Mucosa of gallbladder (tissue), 1 donor: ENCODE results near the gene LCORL. TPM values are rescaled to one million over a fixed set of nuclear protein-coding genes. Genes with fewer than 3 reads are reported as not detected.
"Not testable (repeated sequence)": the region's sequence is repeated elsewhere in the genome, so short reads cannot be mapped to it uniquely, and the experiment has no call there.

Experiments used
- DNase-seq: peaks from one replicate; pipeline ENCODE4 v3.0.0-alpha.2; 2020; ENCODE audit warnings: low spot score
- total RNA-seq: library from RNA; stranded (reverse); gene quantifications from one replicate; pipeline ENCODE4 v1.2.1, GENCODE V29; 2021
- donor health status: DM: no; HTN: no; CAD: no.

LCORL gene
- total RNA-seq, 1 donor from 2014 or later, result 23.9 TPM

- DNase-seq, result no peak
These were observed 88.4 kb downstream of the LCORL start for GRCh38 chr4:17933126-17933525.

- no peak for DNase-seq
These were observed 89.5 kb downstream of the LCORL start for GRCh38 chr4:17932041-17932440.

- DNase-seq, result no peak
These were observed 91.3 kb downstream of the LCORL start for GRCh38 chr4:17930256-17930655.

GRCh38 chr4:17924189-17924588, 97.4 kb downstream of the LCORL start:
- DNase-seq, result no peak

- DNase-seq, result no peak
These were observed 100.1 kb downstream of the LCORL start for GRCh38 chr4:17921451-17921850.

- no peak for DNase-seq
These were observed 100.9 kb downstream of the LCORL start for GRCh38 chr4:17920681-17921080.

- DNase-seq, result no peak
These were observed 106.1 kb downstream of the LCORL start for GRCh38 chr4:17915439-17915838.

GRCh38 chr4:17912011-17912410, 109.5 kb downstream of the LCORL start:
- no peak for DNase-seq

GRCh38 chr4:17911608-17912007, 109.9 kb downstream of the LCORL start:
- DNase-seq, result no peak

GRCh38 chr4:17898553-17899055, 123.0 kb downstream of the LCORL start:
- DNase-seq, result no peak

- no peak for DNase-seq
These were observed 126.1 kb downstream of the LCORL start for GRCh38 chr4:17895481-17895880.

- DNase-seq, result no peak
These were observed 127.1 kb downstream of the LCORL start for GRCh38 chr4:17894421-17894820.

GRCh38 chr4:17889692-17890091, 131.9 kb downstream of the LCORL start:
- DNase-seq, result no peak

- no peak for DNase-seq
These were observed 137.0 kb downstream of the LCORL start for GRCh38 chr4:17884511-17884910.

- DNase-seq, result no peak
These were observed 137.5 kb downstream of the LCORL start for GRCh38 chr4:17884063-17884462.

GRCh38 chr4:17877661-17878060, 143.9 kb downstream of the LCORL start:
- DNase-seq, result no peak

- DNase-seq, result no peak
These were observed 144.6 kb downstream of the LCORL start for GRCh38 chr4:17876943-17877342.

GRCh38 chr4:17875402-17876070, 146.0 kb downstream of the LCORL start:
- DNase-seq, result no peak

GRCh38 chr4:17869327-17869726, 152.2 kb downstream of the LCORL start:
- no peak for DNase-seq

- DNase-seq, result no peak
These were observed 154.3 kb downstream of the LCORL start for GRCh38 chr4:17867276-17867675.

GRCh38 chr4:17866810-17867209, 154.7 kb downstream of the LCORL start:
- no peak for DNase-seq

- no peak for DNase-seq
These were observed 155.6 kb downstream of the LCORL start for GRCh38 chr4:17865866-17866363.

GRCh38 chr4:17861906-17862305, 159.6 kb downstream of the LCORL start:
- not testable (repeated sequence) for DNase-seq
